Mesenteric fat pad (tissue), 1 donor: ENCODE results near the gene EEIG1. TPM values are rescaled to one million over a fixed set of nuclear protein-coding genes. Genes with fewer than 3 reads are reported as not detected.

Experiments used
- DNase-seq: peaks from one replicate; pipeline ENCODE4 v3.0.0-alpha.2; 2020; ENCODE audit warnings: low spot score
- total RNA-seq: library from RNA; stranded (reverse); fragmentation: NEBNext Ultra II Directional; extraction: Animal tissue kit (Norgen Biotek cat#: 25700); gene quantifications from one replicate; pipeline ENCODE4 v1.2.1, GENCODE V29; 2021
- donor health status: DM: yes; HTN: yes; CAD: no.

Gene EEIG1
- total RNA-seq, 1 donor from 2014 or later: 12.8 TPM

DNA sequence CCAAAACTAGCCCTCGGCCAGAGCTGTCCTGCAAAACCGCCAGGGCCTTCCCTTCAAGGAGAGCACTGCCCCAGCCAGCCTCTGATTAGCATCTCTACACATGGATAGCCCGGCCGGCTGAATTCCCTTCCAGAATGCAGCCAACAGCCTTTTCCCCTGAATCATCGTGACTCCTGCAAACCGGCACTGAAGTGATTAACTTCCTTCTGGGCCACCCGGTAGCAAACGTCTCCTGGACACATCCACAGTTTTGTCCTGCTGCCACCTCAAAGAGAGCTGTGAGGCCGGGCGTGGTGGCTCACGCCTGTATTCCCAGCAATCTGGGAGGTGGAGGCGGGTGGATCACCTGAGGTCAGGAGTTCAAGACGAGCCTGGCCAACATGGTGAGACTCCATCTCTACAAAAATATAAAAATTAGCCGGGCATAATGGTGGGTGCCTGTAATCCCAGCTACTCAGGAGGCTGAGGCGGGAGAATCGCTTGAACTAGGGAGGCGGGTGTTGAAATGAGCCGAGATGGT is 21.1 kb upstream of the EEIG1 start:
- DNase-seq: no peak

DNA sequence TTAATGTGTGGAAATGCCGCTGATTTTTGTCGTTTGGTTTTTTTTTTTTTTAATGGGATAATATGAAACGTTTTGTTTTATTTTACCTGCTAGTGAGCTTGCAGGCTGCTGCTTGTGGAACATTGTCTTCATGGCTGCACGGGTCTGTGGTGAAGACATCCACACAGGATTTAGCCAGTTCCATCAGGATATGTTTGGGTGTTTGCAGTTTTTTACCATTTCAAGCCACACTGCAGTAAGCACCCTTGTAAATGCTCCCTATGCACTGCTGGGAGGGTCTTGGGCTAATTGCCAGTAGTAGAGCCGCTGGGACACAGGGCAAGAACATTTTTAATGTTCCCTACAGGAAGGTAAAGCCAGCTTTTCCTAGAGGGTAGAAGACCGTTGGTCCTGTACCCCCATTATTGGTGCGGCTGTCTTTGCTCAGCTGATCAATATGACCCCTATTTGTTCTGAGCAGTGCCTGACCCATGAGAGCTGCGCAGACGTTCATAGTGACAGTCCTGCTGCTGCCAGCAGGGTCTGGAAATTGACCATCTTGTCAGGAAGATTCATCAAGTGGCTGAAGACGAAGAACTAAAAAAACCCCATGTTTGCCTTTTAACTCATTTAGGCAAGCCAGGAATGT is 20.5 kb upstream of the EEIG1 start:
- DNase-seq: no peak

DNA sequence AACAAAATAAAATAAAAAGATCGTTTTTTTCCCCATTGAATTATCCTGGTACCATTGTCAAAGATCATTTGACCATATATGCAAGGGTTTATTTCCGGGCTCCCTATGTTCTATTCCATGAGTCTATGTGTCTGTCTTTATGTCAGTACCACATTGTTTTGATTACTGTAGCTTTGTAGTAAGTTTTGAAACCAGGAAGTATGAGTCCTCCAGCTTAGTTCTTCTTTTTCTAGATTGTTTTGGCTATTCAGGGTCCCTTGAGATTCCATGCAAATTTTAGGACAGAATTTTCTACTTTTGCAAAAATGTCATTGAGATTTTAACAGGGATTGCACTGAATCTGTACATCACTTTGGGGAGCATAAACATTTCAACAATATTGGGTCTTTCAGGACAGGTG is 18.7 kb upstream of the EEIG1 start:
- no peak for DNase-seq

- no peak for DNase-seq
Measured at GRCh38 chr9:127993721-127994120, 12.9 kb upstream of the EEIG1 start.

DNA sequence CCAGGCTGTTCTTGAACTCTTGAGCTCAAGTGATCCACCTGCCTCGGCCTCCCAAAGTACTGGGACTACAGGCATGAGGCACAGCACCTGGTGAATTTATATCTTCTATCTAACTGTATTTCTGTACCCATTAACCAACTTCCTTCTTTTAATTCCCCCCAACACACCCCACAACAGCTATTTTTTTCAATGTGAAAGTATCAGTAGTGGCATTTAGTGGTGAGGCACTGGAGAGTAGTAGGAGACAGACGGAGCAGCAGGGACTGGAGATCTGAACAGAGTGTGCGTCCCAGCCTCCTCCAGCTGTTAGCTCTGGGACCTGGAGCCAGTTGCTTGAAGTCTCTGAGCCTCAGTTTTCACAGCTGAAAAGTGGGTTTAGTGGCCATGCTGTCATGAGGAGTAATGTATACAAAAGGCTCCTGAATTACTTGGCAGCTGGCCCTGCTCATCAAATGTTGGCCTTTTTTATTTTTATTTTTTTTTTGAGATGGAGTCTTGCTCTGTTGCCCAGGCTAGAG is 11.0 kb upstream of the EEIG1 start:
- DNase-seq: no peak

DNA sequence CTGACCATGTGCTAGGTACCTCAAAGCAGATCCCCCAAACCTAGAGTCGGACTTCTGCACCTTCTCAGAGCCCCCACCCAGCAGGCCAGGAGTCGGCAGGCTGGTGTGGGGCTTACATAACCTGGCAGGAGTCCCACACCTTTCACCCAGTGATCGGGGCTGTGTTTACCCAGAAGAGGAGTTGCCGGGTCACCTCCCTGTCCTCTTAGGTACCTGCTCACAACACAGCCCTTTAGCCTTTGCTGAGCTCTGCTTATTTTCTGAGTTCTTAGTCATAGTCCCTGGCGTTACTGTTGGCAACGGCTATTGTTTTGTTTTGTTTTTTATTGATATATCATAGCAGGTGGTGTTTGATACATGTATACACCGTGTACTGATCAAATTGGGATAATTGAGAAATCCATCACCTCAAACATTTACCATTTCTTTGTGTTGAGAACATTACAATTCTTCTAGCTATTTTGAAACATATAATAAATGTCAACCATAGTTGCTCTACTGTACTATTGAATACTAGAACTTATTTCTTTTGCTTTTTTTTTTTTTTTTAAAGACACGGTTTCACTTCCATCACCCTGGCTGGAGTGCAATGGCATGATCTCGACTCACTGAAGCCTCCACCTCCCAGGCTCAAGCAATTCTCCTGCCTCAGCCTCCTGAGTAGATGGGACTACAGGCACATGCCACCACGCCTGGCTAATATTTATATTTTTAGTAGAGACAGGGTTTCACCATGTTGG is 10.4 kb upstream of the EEIG1 start:
- DNase-seq: no peak

DNA sequence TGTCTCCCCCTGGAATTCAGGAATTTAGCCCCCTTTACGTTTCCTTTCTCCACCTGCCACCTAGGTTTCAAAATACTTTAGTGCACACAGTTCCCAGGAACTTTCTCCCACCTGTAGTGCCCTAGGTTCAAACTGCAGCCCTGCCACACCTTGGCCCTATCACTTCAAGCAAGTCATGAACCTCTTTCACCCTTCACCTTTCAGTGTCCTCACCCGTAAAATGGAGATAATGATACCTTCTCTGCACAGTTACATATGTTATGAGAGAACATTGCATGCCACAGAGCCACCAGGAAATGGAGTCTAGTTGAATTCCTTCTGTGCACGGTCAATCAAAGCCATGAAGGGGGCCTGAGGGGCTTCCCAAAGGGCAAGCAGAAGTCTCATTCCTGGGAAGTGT is 9.8 kb upstream of the EEIG1 start:
- DNase-seq: no peak

DNA sequence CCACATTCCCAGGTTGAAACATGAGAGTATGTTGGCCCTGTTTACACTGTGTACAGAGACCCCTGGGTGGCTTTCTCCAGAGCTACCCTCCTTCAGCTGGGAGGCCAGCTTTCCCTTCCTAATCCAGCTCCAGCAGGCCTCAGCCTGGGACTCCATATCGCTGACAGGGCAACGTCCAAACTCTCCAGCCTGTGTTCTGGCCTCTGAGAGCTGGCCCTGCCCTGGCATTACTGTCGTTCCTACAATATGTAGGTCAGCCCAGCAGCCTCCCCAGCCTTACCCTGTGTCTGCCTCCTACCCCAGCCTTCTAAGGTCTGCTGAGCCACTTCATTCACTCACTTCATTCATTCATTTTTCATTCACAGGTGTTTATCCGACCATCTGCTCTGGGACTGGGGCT is 8.3 kb upstream of the EEIG1 start:
- no peak for DNase-seq

DNA sequence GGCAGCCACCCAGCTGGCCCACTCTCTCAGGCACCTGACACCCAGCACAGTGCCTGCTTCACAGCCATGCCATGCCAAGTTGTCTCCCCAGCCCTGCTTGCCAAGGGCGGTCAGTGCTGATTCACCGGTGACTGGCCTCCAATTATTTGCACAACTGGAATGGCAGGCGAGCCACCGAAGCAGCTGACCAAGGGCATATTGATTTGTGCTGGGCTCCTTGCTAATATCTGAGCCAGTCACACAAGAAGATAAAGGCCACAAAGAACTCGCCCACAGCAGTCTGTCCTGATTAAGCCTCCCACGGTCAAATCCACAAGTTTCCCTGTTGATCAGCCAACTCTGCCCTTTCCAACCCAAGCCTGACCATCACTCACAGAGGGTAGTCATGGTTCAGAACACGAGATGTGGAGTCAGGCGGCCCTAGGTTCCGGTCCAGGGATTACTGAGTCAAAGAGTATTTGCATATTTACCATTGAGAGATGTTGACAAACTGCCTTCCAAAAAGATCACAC is 6.4 kb upstream of the EEIG1 start:
- DNase-seq: no peak

DNA sequence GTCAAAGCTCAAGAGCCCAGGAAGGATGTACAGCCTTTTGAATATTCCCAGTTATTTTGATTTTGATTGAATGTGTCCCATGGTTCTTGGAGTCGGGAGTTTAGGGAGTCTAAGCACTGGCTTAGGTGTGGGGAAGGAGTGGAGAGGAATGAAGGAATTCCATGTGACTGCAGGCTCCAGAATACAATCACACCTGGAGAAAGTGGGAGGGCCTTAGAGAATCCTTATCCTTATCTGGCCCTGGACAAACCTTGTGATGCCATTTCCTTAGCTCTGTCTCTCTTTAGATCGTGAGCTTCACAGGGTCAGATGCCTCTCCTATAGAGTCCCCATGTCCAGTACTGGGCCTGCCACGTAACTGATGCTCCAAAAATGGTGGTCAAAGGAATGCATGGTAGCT is 4.2 kb upstream of the EEIG1 start:
- DNase-seq: no peak

- DNase-seq: no peak
Measured at GRCh38 chr9:127983847-127984289, 3.1 kb upstream of the EEIG1 start.

DNA sequence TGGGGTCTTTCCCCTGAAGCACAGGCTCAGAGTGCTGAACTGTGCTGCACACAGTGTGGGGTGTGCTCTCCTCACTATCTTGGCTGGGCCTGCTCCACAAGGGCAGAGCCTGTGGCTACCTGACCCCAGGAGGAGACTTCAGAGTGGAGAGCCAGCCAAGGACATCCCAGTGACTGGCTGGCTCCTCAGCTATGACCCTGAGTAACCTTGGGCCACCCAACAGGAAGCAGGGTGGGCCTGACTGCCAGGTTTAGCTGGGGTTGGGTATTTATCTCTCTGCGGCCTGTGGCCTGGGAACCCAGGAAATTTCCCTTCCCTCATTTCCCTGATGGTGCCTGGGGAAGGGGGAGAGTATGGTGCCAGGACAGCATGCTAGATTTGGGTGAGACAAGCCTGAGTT is 2.1 kb upstream of the EEIG1 start:
- no peak for DNase-seq

DNA sequence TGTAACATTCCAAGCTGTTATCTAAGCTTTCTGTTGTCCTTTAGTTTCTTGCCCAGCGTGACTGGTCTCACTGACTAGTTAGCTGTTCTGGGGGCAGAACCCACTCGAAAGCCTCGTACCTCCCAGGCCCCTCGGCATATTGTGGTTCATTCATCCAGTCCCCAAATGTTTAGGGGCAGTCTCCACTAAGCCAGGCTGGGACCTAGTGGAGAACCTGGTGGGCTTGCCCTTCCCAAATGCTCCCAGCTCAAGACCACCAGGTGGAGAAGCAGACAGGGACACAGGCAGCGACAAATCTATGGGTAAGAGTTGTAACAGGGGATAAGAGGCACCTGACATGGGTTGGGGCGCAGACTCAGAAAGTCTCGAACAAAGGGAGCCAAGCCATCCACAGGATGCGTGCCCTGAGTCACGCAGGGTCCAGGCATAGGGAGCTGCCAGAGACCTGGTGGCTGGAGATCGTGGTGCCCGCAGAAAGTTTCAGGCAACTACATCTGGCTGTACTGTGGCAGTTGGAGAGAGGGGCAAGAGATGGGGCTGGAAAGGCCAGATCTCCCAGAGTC is 851 bp upstream of the EEIG1 start:
- DNase-seq: no peak

- DNase-seq: no peak
Measured at GRCh38 chr9:127980060-127980705, 606 bp downstream of the EEIG1 start.

DNA sequence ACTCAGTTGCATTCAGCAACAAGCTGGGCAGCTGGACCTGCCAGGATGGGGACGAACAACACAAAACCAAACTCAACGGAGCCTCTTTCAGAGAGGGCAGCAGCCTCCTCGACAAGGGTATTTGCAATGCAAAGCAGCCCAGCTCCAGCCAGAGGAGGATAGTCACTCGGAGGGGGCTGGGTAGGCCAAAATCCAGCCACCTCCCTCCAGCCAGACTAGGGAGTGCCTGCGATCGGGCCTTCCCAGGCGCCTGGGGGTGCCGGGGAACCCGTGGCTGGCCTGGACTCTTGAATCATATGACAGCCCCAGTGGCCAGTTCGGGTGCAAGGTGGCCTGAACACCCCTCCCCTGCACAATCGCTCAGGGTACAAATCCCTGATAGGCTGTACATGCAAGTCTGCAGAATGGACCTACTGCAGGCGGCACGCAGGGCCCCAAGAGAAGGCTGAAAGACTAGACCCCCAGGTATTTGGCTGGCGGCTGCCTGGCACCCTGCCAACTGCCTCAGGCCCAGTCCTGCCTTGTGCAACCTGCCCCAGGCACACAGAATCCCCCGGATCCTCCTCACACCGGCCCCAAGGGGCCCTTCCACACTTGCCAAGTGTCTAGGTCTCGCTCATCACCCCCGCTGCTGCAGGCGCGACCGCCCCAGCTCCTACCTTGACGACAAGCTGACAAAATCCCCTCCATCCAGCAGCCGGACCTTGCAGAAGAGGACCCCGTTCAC is 1.3 kb downstream of the EEIG1 start:
- no peak for DNase-seq

DNA sequence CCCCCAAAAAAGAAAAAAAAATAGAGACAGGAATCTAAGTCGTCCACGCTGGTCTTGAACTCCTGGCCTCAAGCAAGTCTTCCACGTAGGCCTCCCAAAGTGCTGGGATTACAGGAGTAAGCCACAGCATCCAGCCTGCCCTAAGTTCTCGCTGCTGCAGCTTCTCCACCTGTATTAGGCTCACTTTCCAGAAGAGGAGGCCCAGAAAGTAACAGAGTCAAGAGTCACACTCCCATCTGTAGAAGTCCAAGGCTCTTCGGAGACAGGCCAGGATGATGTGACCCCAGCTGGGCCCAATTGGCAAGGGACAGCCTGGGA is 1.8 kb downstream of the EEIG1 start:
- DNase-seq: no peak

GRCh38 chr9:127977884-127978647 is 2.7 kb downstream of the EEIG1 start:
- DNase-seq: no peak

DNA sequence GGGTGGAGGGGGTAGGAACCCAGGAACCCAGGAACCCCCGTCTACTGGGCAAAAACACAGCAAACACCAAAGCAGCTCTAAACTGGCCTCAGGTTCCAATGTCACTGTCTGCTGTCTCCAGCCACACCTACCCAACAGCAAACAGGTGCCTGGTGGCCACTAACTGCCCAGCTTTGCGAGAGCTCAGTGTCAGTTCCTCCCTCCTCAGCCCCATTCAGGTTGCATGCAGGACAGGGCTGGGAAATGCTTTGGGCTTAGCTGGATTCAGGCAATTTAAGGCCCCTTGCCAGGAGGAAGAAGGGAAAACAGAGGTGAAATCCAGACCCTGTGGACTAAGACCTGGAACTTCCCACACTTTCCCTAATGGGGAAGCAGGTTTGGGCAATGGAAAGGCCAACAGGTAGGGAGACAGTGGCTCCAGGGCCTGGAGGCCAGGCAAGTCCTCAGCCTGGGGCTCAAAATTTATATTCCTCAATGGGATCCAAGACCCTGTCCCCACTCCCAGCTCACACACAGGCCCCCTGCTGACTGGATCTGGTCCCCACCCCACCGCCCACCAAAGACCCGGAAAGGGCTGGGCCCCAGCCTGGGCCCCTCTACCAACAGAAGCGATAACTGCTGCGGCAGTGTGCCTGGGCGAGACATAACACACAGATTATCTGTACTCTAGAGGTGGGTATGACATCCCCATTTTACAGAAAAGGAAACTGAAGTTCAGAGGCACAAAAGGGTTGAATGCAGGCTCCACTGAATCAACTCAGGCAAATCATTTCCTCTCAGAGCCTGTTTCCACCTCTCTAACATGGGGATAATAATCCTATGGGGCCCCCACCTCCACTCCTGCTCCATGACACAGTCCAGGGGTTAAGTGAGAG is 3.5 kb downstream of the EEIG1 start:
- no peak for DNase-seq

DNA sequence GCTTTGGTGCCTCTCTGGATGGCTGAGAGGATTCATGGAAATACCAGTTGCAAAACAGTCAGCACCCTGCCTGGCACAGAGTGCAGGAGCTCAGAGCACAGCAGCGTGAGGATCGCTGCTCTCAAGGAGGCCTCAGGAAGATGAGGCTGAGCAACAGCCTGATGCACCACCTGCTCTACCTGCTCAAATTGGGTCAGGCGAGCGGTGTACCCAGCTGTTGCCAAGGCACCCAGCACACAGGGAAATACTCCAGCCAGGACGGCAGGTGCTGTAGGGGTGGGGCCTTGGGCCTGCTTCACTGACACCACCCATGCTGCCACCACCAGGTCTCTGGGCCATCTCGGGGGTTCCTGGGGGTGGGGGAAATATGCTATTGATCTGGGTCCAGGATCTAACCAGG is 4.3 kb downstream of the EEIG1 start:
- no peak for DNase-seq
